Measurements from ENCODE around the gene MYO1H.

- TF ChIP-seq REST (IDR thresholded peaks at IDR 0.05; ENCODE audit: insufficient read depth in 1 of 2, low read depth in 2 of 2, low read length in 2 of 2) (no peak), POLR2AphosphoS5 (IDR thresholded peaks at IDR 0.05; ENCODE audit: low read depth, low read length) (no peak)
These were observed 38.1 kb upstream of the MYO1H start for GRCh38 chr12:109309381-109310246.

Measured in PFSK-1 (cell line).